ENCODE measurements around the gene MTOR.

DNA sequence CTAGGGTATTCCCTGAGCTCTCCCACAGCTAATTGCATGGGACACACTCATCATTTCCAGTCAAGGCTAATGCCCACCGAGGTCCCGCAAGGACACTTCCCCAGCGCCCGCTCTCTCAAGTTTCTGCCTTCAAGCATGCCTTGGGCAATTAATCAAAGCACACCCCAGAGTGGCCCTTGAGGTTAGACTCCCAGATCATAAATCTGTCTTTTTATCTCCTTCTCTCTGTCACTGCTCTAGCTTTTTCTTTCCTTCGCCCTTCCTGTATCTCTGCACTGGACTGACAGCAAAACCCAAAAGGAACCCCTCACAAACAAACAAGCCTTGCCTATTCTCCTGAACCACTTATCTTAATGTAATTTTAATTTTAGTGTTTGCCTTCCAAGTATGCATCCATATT, 154.8 kb downstream of the MTOR start:
- TF ChIP-seq CTCF (IDR thresholded peaks at IDR 0.05) (no peak), POLR2A (IDR thresholded peaks at IDR 0.05) (no peak)

Data from vagina (tissue), 2 donors.